Inflammatory macrophage treated with lipopolysaccharide for 1 hour (primary cell): ENCODE measurements around the gene ZC3H8.
"Not testable (repeated sequence)": the region's sequence is repeated elsewhere in the genome, so short reads cannot be mapped to it uniquely, and the experiment has no call there.

Experiments used
- DNase-seq, 2 donors: peaks; one replicate each; pipeline ENCODE4 v3.0.0-alpha.2; 2020 to 2022

The ZC3H8 gene

DNA sequence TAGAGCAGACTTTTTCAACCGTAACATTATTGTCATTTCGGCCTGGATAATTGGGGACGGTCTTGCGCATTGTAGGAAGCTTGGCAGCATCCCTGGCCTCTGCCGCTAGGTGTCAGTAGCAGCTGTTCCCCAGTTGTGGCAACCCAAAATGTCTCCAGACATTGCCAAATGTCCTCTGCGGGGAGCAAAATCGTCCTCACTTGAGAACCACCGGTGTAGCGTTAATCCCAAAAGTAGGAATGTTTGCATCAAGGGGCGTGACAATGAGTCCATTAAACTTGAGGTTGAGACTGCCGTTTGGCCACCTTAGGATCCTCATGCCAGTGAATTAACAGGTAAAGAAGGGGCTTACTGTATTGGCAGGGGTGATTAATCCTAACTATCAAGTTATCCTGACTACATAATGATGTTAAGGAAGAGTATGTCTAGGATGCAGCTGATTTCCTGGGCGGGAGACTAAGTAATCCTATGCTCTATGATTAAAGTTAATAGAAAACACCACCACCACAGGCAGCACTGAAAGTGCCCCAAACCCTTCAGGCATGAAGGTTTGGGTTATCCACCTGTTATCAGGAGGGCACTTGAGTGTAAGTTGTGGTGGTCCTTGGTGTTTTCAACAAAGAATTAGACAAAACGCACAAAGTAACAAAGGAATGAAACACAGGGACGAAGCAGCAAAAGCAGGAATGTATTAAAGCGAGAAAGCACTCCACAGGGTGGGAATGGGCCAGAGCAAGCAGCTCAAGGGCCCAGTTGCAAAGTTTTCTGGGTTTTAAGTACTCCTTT lies 4.9 kb upstream of the ZC3H8 start:
- DNase-seq, result peak; percentile 70 to 96

DNA sequence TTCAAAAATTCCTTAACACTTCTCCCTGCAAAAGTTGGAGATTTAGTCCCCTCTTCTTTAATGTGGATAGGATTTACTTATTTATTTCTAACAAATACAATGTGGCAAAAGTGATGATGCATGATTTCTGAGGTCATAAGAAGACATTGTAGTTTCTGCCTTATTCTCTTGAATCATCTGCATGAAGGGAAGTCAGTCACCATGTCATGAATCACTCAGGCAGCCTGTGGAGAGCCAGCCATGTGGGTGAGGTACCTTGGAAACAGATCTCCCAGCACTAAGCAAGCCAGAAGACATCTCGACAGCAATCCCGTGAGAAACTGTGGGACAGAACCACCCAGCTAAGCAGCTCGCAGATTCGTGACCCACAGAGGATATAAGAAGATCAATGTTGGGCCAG lies 2.7 kb upstream of the ZC3H8 start:
- peak; percentile 77 to 95 for DNase-seq

DNA sequence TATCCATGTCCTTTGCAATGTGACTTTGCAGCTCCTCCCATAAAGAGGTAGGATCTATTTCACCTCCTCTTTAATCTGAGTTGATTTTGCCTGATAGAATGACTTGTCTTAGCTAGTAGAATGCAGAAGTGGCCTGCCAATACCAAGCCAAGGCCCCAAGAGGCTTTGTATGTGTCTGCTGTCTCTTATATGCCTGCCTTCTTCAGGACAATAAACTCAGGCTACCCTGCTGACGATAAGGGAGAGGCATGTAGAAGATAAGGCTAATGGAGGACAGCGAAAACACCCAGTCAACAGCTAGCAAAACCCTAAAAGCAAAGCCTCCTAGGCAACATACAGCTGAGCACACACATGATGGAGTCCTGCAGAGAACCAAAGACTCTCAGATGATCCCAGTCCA lies 1.8 kb upstream of the ZC3H8 start:
- DNase-seq, result no peak

DNA sequence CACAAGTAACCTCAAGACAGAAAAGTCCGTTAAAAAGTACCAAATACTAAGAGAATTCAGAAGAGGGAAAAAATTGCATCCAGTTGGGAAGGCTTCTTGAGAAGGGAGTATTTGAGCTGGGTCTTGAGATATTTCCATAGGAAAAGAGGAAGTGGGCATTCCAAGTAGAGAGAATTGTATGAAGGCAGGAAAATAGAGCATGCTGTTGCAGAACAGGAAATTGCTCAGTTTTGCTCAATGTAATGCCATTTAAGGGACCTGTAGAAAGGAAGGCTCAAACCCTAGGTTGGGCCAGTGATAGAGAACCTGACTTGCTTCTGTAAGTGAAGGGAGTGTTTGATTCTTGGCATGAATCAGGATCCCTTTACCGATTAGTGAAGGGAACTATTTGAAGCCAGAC lies 1.0 kb upstream of the ZC3H8 start:
- DNase-seq, result peak; percentile 59 to 69

DNA sequence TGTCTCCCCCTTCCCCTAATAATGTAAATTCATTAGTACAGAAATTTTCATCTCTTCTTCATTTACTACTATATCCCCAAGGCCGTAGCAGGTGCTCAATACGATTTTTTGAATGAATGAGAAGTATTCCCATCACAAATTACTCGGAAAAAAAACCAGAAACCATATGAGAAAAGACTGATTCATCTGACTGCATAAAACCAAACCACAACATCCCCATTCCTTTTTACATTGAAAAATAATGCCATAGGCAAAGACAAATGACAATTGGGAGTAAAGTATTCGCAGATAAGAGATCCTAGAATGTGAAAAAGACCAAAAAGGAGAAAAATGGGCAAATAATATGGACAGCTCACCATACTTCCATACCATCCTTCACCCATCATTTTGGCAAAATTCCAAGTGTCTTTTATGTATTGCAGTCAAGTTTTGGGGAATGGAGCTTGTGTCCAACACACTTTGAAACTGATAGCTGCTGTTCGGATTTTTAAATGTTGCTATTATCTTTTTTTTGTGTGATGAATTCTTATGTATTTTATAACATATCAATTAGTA lies 1.5 kb downstream of the ZC3H8 start:
- DNase-seq, result peak in 1 of 2 donors; percentile 32

- no peak for DNase-seq
Measured at GRCh38 chr2:112251271-112251670, 3.6 kb downstream of the ZC3H8 start.

GRCh38 chr2:112244854-112245253 lies 10.0 kb downstream of the ZC3H8 start:
- DNase-seq, result no peak

- DNase-seq, result no peak
Measured at GRCh38 chr2:112243233-112243632, 11.6 kb downstream of the ZC3H8 start.

DNA sequence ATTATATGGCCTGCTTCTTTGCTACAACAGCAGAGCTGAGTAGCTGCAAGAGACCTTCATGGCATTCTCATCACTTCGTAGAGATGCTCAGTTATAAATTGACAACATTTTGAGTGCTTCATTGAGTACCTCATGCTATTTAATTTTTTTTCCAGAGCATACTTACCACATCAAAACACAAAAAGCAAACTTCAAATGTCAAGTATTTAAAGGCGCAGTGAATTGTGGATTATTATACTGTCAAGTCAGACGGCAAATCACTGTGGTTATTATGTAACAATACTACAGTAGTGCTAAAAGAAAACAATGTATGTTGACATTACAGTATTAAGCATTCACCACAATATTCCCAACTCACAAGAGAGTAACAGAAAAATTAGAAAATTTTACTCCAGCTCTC lies 12.5 kb downstream of the ZC3H8 start:
- no peak for DNase-seq

DNA sequence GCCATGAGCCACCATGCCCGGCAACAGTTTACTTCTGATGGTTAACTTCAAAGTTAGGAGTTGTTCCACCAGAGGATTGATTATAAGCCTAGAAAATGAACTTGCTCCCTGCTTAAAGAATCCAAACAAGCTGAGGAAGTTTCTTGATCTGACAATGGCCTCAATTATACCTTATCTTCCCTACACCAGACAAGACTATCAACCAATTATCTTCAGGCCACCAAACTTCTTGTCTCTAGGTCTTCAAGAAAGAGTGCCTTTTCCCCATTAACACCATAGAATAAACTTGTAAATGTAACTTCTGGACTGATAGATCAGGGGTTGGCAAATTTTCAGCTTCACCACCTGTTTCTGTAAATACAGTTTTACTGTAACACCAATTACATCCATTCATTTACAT lies 15.0 kb downstream of the ZC3H8 start:
- no peak for DNase-seq

DNA sequence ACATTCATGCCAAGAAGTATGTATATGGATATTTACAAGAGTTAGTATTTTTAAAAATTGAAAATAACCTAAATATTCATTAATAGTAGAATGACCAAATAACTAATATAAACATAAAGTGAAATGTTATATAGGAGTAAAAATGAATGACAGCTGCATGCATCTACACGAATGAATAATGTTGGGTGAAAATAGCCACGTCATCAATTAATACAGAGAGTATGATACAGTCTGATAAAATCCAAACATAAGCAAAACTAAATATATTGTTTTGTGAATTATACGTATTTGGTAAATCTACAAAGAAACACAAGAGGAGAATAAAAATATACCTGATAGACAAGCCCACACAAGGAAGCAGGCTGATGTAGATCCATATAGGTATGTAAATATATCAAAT lies 24.5 kb downstream of the ZC3H8 start:
- no peak for DNase-seq

GRCh38 chr2:112229348-112229747 lies 25.5 kb downstream of the ZC3H8 start:
- no peak for DNase-seq

DNA sequence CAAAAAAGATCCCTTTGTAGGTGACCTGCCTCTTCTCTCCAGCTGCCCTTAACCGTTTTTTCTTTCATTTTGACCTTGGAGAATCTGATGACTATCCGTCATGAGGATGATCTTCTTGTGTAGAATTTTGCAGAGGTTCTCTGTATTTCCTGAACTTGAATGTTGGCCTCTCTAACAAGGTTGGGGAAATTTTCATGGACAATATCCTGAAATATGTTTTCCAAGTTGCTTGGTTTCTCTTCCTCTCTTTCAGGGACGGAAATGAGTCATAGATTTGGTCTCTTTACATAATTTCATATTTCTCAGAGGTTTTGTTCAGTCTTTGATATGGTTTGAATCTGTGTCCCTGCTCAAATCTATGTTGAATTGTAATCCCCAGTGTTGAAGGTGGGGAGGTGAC lies 34.0 kb downstream of the ZC3H8 start:
- peak in 1 of 2 donors; percentile 4 for DNase-seq

GRCh38 chr2:112220186-112220585 lies 34.7 kb downstream of the ZC3H8 start:
- no peak for DNase-seq

GRCh38 chr2:112217854-112218253 lies 37.0 kb downstream of the ZC3H8 start:
- no peak for DNase-seq

DNA sequence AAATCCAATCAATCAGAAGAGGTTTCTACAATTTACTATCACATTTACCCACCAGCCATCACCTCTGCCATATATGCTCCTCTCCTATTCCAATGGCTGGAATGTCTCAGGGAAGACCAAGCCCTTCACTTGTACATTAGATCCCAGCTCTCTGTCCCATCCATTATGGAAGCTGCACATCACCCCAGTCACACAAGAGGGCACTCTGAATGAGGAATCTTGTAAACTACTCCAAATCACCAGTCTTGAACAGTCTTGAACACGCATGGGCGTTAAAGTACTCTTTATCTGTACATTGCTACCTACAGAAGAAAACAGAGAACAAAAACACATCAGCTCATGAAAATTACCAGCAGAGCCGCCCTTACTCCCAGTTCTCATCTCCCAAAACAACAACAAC lies 38.7 kb downstream of the ZC3H8 start:
- no peak for DNase-seq

- DNase-seq, result not testable (repeated sequence)
Measured at GRCh38 chr2:112207905-112208304, 46.9 kb downstream of the ZC3H8 start.

DNA sequence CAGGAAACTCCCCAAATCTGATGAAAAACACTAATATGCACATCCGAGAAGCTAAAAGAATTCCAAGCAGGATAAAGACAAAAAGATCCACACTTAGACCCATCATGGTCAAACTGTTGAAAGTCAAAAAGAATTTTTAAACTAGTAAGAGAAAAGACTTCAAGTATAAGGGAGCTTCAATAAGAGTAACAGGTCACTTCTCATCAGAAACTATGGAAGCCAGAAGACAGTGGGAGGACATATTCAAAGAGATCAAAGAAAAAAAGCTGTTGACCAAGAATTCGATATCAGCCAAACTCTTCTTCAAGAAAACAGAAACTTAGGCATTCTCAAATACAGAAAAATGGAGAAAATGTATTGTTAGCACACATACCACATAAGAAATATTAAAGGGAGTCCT lies 50.4 kb downstream of the ZC3H8 start:
- DNase-seq, result no peak

- peak; percentile 7 to 46 for DNase-seq
Measured at GRCh38 chr2:112201696-112202430, 53.0 kb downstream of the ZC3H8 start.

GRCh38 chr2:112199188-112199587 lies 55.7 kb downstream of the ZC3H8 start:
- no peak for DNase-seq

- no peak for DNase-seq
Measured at GRCh38 chr2:112198780-112199179, 56.1 kb downstream of the ZC3H8 start.

- no peak for DNase-seq
Measured at GRCh38 chr2:112197868-112198267, 57.0 kb downstream of the ZC3H8 start.

- DNase-seq, result no peak
Measured at GRCh38 chr2:112195950-112196349, 58.9 kb downstream of the ZC3H8 start.

DNA sequence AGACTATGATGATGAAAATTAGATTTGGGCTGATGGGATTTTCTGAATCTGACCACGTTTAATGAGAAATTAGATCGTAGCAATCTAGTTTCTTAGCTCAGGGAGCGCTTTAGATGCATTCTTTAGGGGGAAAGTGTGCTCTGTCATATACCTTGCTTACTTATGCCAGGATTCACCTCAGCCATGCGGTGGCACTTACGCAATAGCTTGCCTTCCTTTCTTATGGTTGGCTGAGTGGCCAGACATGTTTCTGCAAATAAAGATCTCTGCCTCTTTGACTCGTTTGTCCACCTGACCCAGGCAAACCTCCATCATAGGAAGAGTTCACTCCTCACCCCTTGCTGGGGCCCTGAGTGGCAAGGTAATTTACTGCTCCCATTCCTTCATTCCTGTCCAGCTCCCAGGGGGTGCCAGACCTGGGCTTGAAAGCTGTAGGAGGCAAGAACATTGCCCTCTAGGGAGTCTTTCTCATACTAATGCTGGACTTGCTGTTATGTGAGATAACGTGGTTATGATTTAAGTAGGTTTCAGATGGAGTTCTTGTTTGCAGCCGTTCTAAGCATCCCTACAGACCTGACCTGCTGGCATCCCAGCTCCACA lies 59.6 kb downstream of the ZC3H8 start:
- no peak for DNase-seq
